ENCODE results near the gene CASK.

- TF ChIP-seq CTCF (IDR thresholded peaks at IDR 0.05; ENCODE audit: low read depth, low read length, poor library complexity, severe bottlenecking) (no peak), EZH2phosphoT487 (IDR thresholded peaks at IDR 0.05; ENCODE audit: borderline replicate concordance, low read length) (no peak)
Observed at GRCh38 chrX:41692162-41692749, 231.1 kb downstream of the CASK start.
